IMR-90 (cell line): ENCODE results near the gene PTEN. TPM values are rescaled to one million over a fixed set of nuclear protein-coding genes. Genes with fewer than 3 reads are reported as not detected.

ENCODE experiments used
- ATAC-seq: fragments of 200-7000 bp; cut with Tn5 transposase; 2 replicates; pipeline ENCODE4 v1.9.1; 2020; ENCODE audit warnings: low read depth, mild to moderate bottlenecking, moderate library complexity
- BruUV-seq: library from RNA; stranded (reverse); fragments of 400-500 nt; replicated peaks from 2 replicates; lab custom pipeline; 2021; lab: Mats Ljungman, UMichigan
- CTCF ChIA-PET: fragments of 300-600 bp; formaldehyde crosslinking; extraction: SDS; loops from one replicate; lab custom pipeline; 2021; ENCODE audit warnings: antibody characterized with exemption; lab: Yijun Ruan, JAX
- POLR2A ChIA-PET: fragments of 300-600 bp; sonication (Branson Sonifier 250); formaldehyde crosslinking; loops from one replicate; lab custom pipeline; 2022; ENCODE audit warnings: antibody characterized with exemption; ENCODE audit not compliant: unreplicated experiment; lab: Charles Lee
- DNase-seq: peaks from one replicate; pipeline ENCODE4 v3.0.0; 2013
- H2AFZ ChIP-seq: replicated peaks from 2 replicates; pipeline ENCODE3; 2013; ENCODE audit warnings: low read length, mild to moderate bottlenecking; ENCODE audit not compliant: poor library complexity
- H2AK5ac ChIP-seq: 2 replicates; pipeline ENCODE4 v1.6.1; 2013; ENCODE audit warnings: low read depth, low read length, inconsistent platforms
- H2AK9ac ChIP-seq: replicated peaks from 2 replicates; pipeline ENCODE3; 2013; ENCODE audit warnings: mild to moderate bottlenecking, low read depth, low read length, moderate library complexity; ENCODE audit not compliant: poor library complexity
- H2BK120ac ChIP-seq: 2 replicates; pipeline ENCODE4 v1.6.1; 2013; ENCODE audit warnings: low read depth, low read length, inconsistent platforms
- H2BK15ac ChIP-seq: 3 replicates; pipeline ENCODE4 v1.6.1; 2013; ENCODE audit warnings: low read depth, low read length, inconsistent platforms
- H2BK20ac ChIP-seq: 2 replicates; pipeline ENCODE4 v1.6.1; 2013; ENCODE audit warnings: low read depth, mild to moderate bottlenecking, inconsistent platforms, low read length, moderate library complexity
- H2BK5ac ChIP-seq: 2 replicates; pipeline ENCODE4 v1.6.1; 2013; ENCODE audit warnings: mild to moderate bottlenecking, low read depth, low read length, inconsistent platforms; ENCODE audit not compliant: poor library complexity, severe bottlenecking
- H3K14ac ChIP-seq: replicated peaks from 2 replicates; pipeline ENCODE4 v1.6.1; 2013; ENCODE audit warnings: low read depth, low read length, inconsistent platforms
- H3K18ac ChIP-seq: 2 replicates; pipeline ENCODE4 v1.6.1; 2013; ENCODE audit warnings: low read depth, low read length, control low read depth
- H3K23ac ChIP-seq: 2 replicates; pipeline ENCODE4 v1.6.1; 2013; ENCODE audit warnings: low read depth, low read length, inconsistent platforms
- H3K27ac ChIP-seq: 2 replicates; pipeline ENCODE4 v1.5.1; 2013; ENCODE audit warnings: mild to moderate bottlenecking, control low read depth, low read length; ENCODE audit not compliant: insufficient read depth
- H3K27me3 ChIP-seq: 2 replicates; pipeline ENCODE4 v1.6.1; 2013; ENCODE audit warnings: low read length; ENCODE audit not compliant: control insufficient read depth, insufficient read depth
- H3K36me3 ChIP-seq: 2 replicates; pipeline ENCODE4 v1.6.1; 2013; ENCODE audit warnings: low read length, mixed read lengths; ENCODE audit not compliant: control insufficient read depth, insufficient read depth
- H3K4ac ChIP-seq: 2 replicates; pipeline ENCODE4 v1.6.1; 2013; ENCODE audit warnings: low read depth, low read length, inconsistent platforms
- H3K4me1 ChIP-seq: 2 replicates; pipeline ENCODE4 v1.6.1; 2013; ENCODE audit warnings: low read length, mixed read lengths; ENCODE audit not compliant: control insufficient read depth, insufficient read depth
- H3K4me2 ChIP-seq: 2 replicates; pipeline ENCODE4 v1.6.1; 2013; ENCODE audit warnings: low read depth, mild to moderate bottlenecking, control low read depth, low read length, moderate library complexity
- H3K4me3 ChIP-seq: 2 replicates; pipeline ENCODE4 v1.5.1; 2013; ENCODE audit warnings: low read depth, mild to moderate bottlenecking, control low read depth, low read length, moderate library complexity; ENCODE audit not compliant: insufficient read depth
- H3K56ac ChIP-seq: 2 replicates; pipeline ENCODE4 v1.6.1; 2013; ENCODE audit warnings: low read length, inconsistent platforms; ENCODE audit not compliant: insufficient read depth; ENCODE audit errors: extremely low read depth
- H3K79me1 ChIP-seq, 2 experiments: 2 replicates each; pipeline ENCODE4 v1.6.1; 2013; ENCODE audit warnings: low read length in 2 of 2, inconsistent platforms in 1 of 2, low read depth in 1 of 2
- H3K9ac ChIP-seq: 2 replicates; pipeline ENCODE4 v1.6.1; 2013; ENCODE audit warnings: low read depth, low read length, control low read depth
- H3K9me1 ChIP-seq: 2 replicates; pipeline ENCODE4 v1.6.1; 2013; ENCODE audit warnings: low read length, inconsistent platforms; ENCODE audit not compliant: insufficient read depth
- H3K9me3 ChIP-seq: 2 replicates; pipeline ENCODE4 v1.6.1; 2013; ENCODE audit warnings: low read length; ENCODE audit not compliant: control insufficient read depth, insufficient read depth
- H4K20me1 ChIP-seq: 2 replicates; pipeline ENCODE4 v1.6.1; 2013; ENCODE audit warnings: low read length, inconsistent platforms; ENCODE audit not compliant: insufficient read depth
- H4K5ac ChIP-seq: 2 replicates; pipeline ENCODE4 v1.6.1; 2013; ENCODE audit warnings: mild to moderate bottlenecking, low read depth, low read length, control low read depth
- H4K8ac ChIP-seq, 2 experiments: 2 replicates each; pipeline ENCODE4 v1.6.1; 2013; ENCODE audit warnings: low read depth in 2 of 2, low read length in 2 of 2, control low read depth in 1 of 2, inconsistent platforms in 1 of 2
- H4K91ac ChIP-seq: 2 replicates; pipeline ENCODE4 v1.6.1; 2013; ENCODE audit warnings: low read depth, low read length, inconsistent platforms; ENCODE audit not compliant: insufficient read depth
- CEBPB ChIP-seq: IDR thresholded peaks from 2 replicates; pipeline ENCODE4 v1.6.1; 2012; ENCODE audit warnings: low read depth, low read length, improper control_type of control experiment
- MAFK ChIP-seq: IDR thresholded peaks from 2 replicates; pipeline ENCODE4 v1.6.1; 2012; ENCODE audit warnings: low read depth, low read length, improper control_type of control experiment
- SMC3 ChIP-seq: fragments of 150-350 bp; IDR thresholded peaks from 2 replicates; pipeline ENCODE4 v1.6.1; 2016; ENCODE audit warnings: low read depth, mild to moderate bottlenecking, antibody characterized with exemption, low read length, moderate library complexity
- WGBS, 2 experiments: methylation state at CpG; one replicate each; pipeline versions ENCODE4 v1.1.5 to v1.1.7; 2013; ENCODE audit warnings: missing lambda C conversion rate in 2 of 2; ENCODE audit not compliant: insufficient read length in 1 of 2; ENCODE audit errors: extremely low coverage in 2 of 2; 5-methylcytosine and 5-hydroxymethylcytosine counted together
- dilution Hi-C: fragments of 300-500 bp; cut with HindIII; formaldehyde crosslinking; loops from one replicate; pipeline ENCODE4 v1.14.3; 2018; ENCODE audit warnings: low sequenced_read_pairs; ENCODE audit not compliant: unreplicated experiment
- in situ Hi-C: fragments of 300-500 bp; cut with MboI; formaldehyde crosslinking; loops from 3 replicates; pipeline ENCODE4 v1.14.3; 2019; ENCODE audit warnings: low sequenced_read_pairs, inconsistent platforms, mixed read lengths
- intact Hi-C: fragments of 100-400 bp; cut with micrococcal nuclease; formaldehyde crosslinking; loops from 2 replicates; pipeline ENCODE4 v1.10.0; 2022
- polyA plus RNA-seq, 3 experiments: library from polyadenylated mRNA; depleted of rRNA; stranded (reverse); fragments of >200 nt; gene quantifications; 2 replicates each; pipeline ENCODE4 v1.2.3, GENCODE V29; 2012; ENCODE audit warnings: low replicate concordance in 1 of 3
- total RNA-seq: library from RNA; depleted of rRNA; stranded (reverse); fragments of >200 nt; gene quantifications from 2 replicates; pipeline ENCODE4 v1.2.3, GENCODE V29; 2012
- TF ChIP-seq, protein P1 (sequence below): fragments of 150-350 bp; IDR thresholded peaks from 2 replicates; pipeline ENCODE4 v1.6.1; 2016; ENCODE audit warnings: low read depth, mild to moderate bottlenecking, low read length, moderate library complexity, borderline replicate concordance

PTEN gene
- total and polyA plus RNA-seq, 2 of the 4 experiments (the other 2 are of a cell fraction), result 12.0 to 38.9 TPM

DNA sequence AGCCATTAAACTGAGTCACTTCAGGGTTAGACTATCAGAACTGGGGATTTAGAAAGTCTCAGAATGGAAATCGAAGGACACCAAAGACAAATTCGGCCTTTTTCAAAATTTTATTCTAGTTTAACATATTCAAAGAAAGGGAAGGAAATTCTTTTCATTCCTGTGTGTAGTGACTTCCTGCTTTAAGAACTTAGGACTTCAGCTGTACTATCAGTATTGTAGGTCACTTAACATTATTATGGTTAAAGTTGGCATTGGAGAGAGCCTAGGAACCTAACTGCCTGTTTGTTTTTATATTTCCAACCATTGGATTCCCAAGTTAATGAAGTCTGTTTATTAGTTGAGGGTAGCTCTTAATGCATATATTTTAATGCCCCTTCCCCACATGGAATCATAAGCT lies 63.7 kb downstream of the PTEN start:
- in situ Hi-C loops, result no loop called here
- TF ChIP-seq, protein P1, sequence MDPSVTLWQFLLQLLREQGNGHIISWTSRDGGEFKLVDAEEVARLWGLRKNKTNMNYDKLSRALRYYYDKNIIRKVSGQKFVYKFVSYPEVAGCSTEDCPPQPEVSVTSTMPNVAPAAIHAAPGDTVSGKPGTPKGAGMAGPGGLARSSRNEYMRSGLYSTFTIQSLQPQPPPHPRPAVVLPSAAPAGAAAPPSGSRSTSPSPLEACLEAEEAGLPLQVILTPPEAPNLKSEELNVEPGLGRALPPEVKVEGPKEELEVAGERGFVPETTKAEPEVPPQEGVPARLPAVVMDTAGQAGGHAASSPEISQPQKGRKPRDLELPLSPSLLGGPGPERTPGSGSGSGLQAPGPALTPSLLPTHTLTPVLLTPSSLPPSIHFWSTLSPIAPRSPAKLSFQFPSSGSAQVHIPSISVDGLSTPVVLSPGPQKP, result no peak
- TF ChIP-seq CEBPB (no peak), SMC3 (no peak), MAFK (no peak)
- H3K9me1 ChIP-seq, result peaks cover 7% of the 10 kb centered on the region
- no peaks in the 10 kb centered on the region for H3K9me3 ChIP-seq
- H2BK15ac ChIP-seq, result no peak overlapping the region
- H3K4me2 ChIP-seq, result no peak overlapping the region
- dilution Hi-C loops, result no loop called here
- H2BK5ac ChIP-seq, result peak overlapping the region; percentile 59
- H3K36me3 ChIP-seq, result peaks cover 6% of the 10 kb centered on the region
- H3K27ac ChIP-seq, result no peak overlapping the region
- peaks cover 22 to 64% of the 10 kb centered on the region in 2 experiments for H3K79me1 ChIP-seq
- no peak overlapping the region for H4K91ac ChIP-seq
- no peaks in the 10 kb centered on the region for H3K27me3 ChIP-seq
- peaks cover 74% of the 10 kb centered on the region for H4K20me1 ChIP-seq
- ATAC-seq (no peak), DNase-seq (no peak)
- no peak overlapping the region for H3K23ac ChIP-seq
- H3K18ac ChIP-seq, result no peak overlapping the region
- POLR2A ChIA-PET, result no interaction called here
- no peak overlapping the region for H2AK5ac ChIP-seq
- no peak overlapping the region for H2AFZ ChIP-seq
- no peak overlapping the region for H4K5ac ChIP-seq
- H3K56ac ChIP-seq, result no peak overlapping the region
- peaks cover 3% of the 10 kb centered on the region; the same call in 1 of the 2 replicates for H3K4me1 ChIP-seq
- intact Hi-C loops, result no loop called here
- no peak overlapping the region for H3K9ac ChIP-seq
- CTCF ChIA-PET, result interaction anchor here (0.7 kb wide), 1 partner anchor 59 kb away, joined by 4 read pairs; no protein-coding TSS in a partner anchor
- H3K4ac ChIP-seq, result no peak overlapping the region
- no peak overlapping the region for H2BK120ac ChIP-seq
- no peak overlapping the region for H2AK9ac ChIP-seq
- H4K8ac ChIP-seq, result no peak overlapping the region
- no peak overlapping the region for H3K4me3 ChIP-seq
- no peak overlapping the region; the same call in 1 of the 2 replicates for H3K14ac ChIP-seq
- no peak overlapping the region for H2BK20ac ChIP-seq
- WGBS, 2 experiments, result no CpG with 5 or more reads among the region's 2 CpGs
- BruUV-seq, result no TSS peak
